IMR-90 (cell line): ENCODE measurements around the gene TNS2. TPM values are rescaled to one million over a fixed set of nuclear protein-coding genes. Genes with fewer than 3 reads are reported as not detected.

Experiments
- ATAC-seq: fragments of 200-7000 bp; cut with Tn5 transposase; 2 replicates; pipeline ENCODE4 v1.9.1; 2020; ENCODE audit warnings: low read depth, mild to moderate bottlenecking, moderate library complexity
- BruUV-seq: library from RNA; stranded (reverse); fragments of 400-500 nt; replicated peaks from 2 replicates; lab custom pipeline; 2021; lab: Mats Ljungman, UMichigan
- CTCF ChIA-PET: fragments of 300-600 bp; formaldehyde crosslinking; extraction: SDS; loops from one replicate; lab custom pipeline; 2021; ENCODE audit warnings: antibody characterized with exemption; lab: Yijun Ruan, JAX
- POLR2A ChIA-PET: fragments of 300-600 bp; sonication (Branson Sonifier 250); formaldehyde crosslinking; loops from one replicate; lab custom pipeline; 2022; ENCODE audit warnings: antibody characterized with exemption; ENCODE audit not compliant: unreplicated experiment; lab: Charles Lee
- DNase-seq: peaks from one replicate; pipeline ENCODE4 v3.0.0; 2013
- H2AFZ ChIP-seq: replicated peaks from 2 replicates; pipeline ENCODE3; 2013; ENCODE audit warnings: low read length, mild to moderate bottlenecking; ENCODE audit not compliant: poor library complexity
- H2AK5ac ChIP-seq: 2 replicates; pipeline ENCODE4 v1.6.1; 2013; ENCODE audit warnings: low read depth, low read length, inconsistent platforms
- H2AK9ac ChIP-seq: replicated peaks from 2 replicates; pipeline ENCODE3; 2013; ENCODE audit warnings: mild to moderate bottlenecking, low read depth, low read length, moderate library complexity; ENCODE audit not compliant: poor library complexity
- H2BK120ac ChIP-seq: 2 replicates; pipeline ENCODE4 v1.6.1; 2013; ENCODE audit warnings: low read depth, low read length, inconsistent platforms
- H2BK15ac ChIP-seq: 3 replicates; pipeline ENCODE4 v1.6.1; 2013; ENCODE audit warnings: low read depth, low read length, inconsistent platforms
- H2BK20ac ChIP-seq: 2 replicates; pipeline ENCODE4 v1.6.1; 2013; ENCODE audit warnings: low read depth, mild to moderate bottlenecking, inconsistent platforms, low read length, moderate library complexity
- H2BK5ac ChIP-seq: 2 replicates; pipeline ENCODE4 v1.6.1; 2013; ENCODE audit warnings: mild to moderate bottlenecking, low read depth, low read length, inconsistent platforms; ENCODE audit not compliant: poor library complexity, severe bottlenecking
- H3K14ac ChIP-seq: replicated peaks from 2 replicates; pipeline ENCODE4 v1.6.1; 2013; ENCODE audit warnings: low read depth, low read length, inconsistent platforms
- H3K18ac ChIP-seq: 2 replicates; pipeline ENCODE4 v1.6.1; 2013; ENCODE audit warnings: low read depth, low read length, control low read depth
- H3K23ac ChIP-seq: 2 replicates; pipeline ENCODE4 v1.6.1; 2013; ENCODE audit warnings: low read depth, low read length, inconsistent platforms
- H3K27ac ChIP-seq: 2 replicates; pipeline ENCODE4 v1.5.1; 2013; ENCODE audit warnings: mild to moderate bottlenecking, control low read depth, low read length; ENCODE audit not compliant: insufficient read depth
- H3K27me3 ChIP-seq: 2 replicates; pipeline ENCODE4 v1.6.1; 2013; ENCODE audit warnings: low read length; ENCODE audit not compliant: control insufficient read depth, insufficient read depth
- H3K36me3 ChIP-seq: 2 replicates; pipeline ENCODE4 v1.6.1; 2013; ENCODE audit warnings: low read length, mixed read lengths; ENCODE audit not compliant: control insufficient read depth, insufficient read depth
- H3K4ac ChIP-seq: 2 replicates; pipeline ENCODE4 v1.6.1; 2013; ENCODE audit warnings: low read depth, low read length, inconsistent platforms
- H3K4me1 ChIP-seq: 2 replicates; pipeline ENCODE4 v1.6.1; 2013; ENCODE audit warnings: low read length, mixed read lengths; ENCODE audit not compliant: control insufficient read depth, insufficient read depth
- H3K4me2 ChIP-seq: 2 replicates; pipeline ENCODE4 v1.6.1; 2013; ENCODE audit warnings: low read depth, mild to moderate bottlenecking, control low read depth, low read length, moderate library complexity
- H3K4me3 ChIP-seq: 2 replicates; pipeline ENCODE4 v1.5.1; 2013; ENCODE audit warnings: low read depth, mild to moderate bottlenecking, control low read depth, low read length, moderate library complexity; ENCODE audit not compliant: insufficient read depth
- H3K56ac ChIP-seq: 2 replicates; pipeline ENCODE4 v1.6.1; 2013; ENCODE audit warnings: low read length, inconsistent platforms; ENCODE audit not compliant: insufficient read depth; ENCODE audit errors: extremely low read depth
- H3K79me1 ChIP-seq, 2 experiments: 2 replicates each; pipeline ENCODE4 v1.6.1; 2013; ENCODE audit warnings: low read length in 2 of 2, inconsistent platforms in 1 of 2, low read depth in 1 of 2
- H3K9ac ChIP-seq: 2 replicates; pipeline ENCODE4 v1.6.1; 2013; ENCODE audit warnings: low read depth, low read length, control low read depth
- H3K9me1 ChIP-seq: 2 replicates; pipeline ENCODE4 v1.6.1; 2013; ENCODE audit warnings: low read length, inconsistent platforms; ENCODE audit not compliant: insufficient read depth
- H3K9me3 ChIP-seq: 2 replicates; pipeline ENCODE4 v1.6.1; 2013; ENCODE audit warnings: low read length; ENCODE audit not compliant: control insufficient read depth, insufficient read depth
- H4K20me1 ChIP-seq: 2 replicates; pipeline ENCODE4 v1.6.1; 2013; ENCODE audit warnings: low read length, inconsistent platforms; ENCODE audit not compliant: insufficient read depth
- H4K5ac ChIP-seq: 2 replicates; pipeline ENCODE4 v1.6.1; 2013; ENCODE audit warnings: mild to moderate bottlenecking, low read depth, low read length, control low read depth
- H4K8ac ChIP-seq, 2 experiments: 2 replicates each; pipeline ENCODE4 v1.6.1; 2013; ENCODE audit warnings: low read depth in 2 of 2, low read length in 2 of 2, control low read depth in 1 of 2, inconsistent platforms in 1 of 2
- H4K91ac ChIP-seq: 2 replicates; pipeline ENCODE4 v1.6.1; 2013; ENCODE audit warnings: low read depth, low read length, inconsistent platforms; ENCODE audit not compliant: insufficient read depth
- CEBPB ChIP-seq: IDR thresholded peaks from 2 replicates; pipeline ENCODE4 v1.6.1; 2012; ENCODE audit warnings: low read depth, low read length, improper control_type of control experiment
- CHD1 ChIP-seq: IDR thresholded peaks from 2 replicates; pipeline ENCODE4 v1.6.1; 2012; ENCODE audit warnings: low read depth, low read length, improper control_type of control experiment
- FOS ChIP-seq: fragments of 150-350 bp; IDR thresholded peaks from 2 replicates; pipeline ENCODE4 v1.6.1; 2016; ENCODE audit warnings: low read depth, low read length
- MAFK ChIP-seq: IDR thresholded peaks from 2 replicates; pipeline ENCODE4 v1.6.1; 2012; ENCODE audit warnings: low read depth, low read length, improper control_type of control experiment
- MAZ ChIP-seq: IDR thresholded peaks from 2 replicates; pipeline ENCODE4 v1.6.1; 2012; ENCODE audit warnings: low read depth, mild to moderate bottlenecking, low read length, improper control_type of control experiment, moderate library complexity, borderline replicate concordance
- MXI1 ChIP-seq: IDR thresholded peaks from 2 replicates; pipeline ENCODE4 v1.6.1; 2012; ENCODE audit warnings: low read depth, mild to moderate bottlenecking, low read length, moderate library complexity, borderline replicate concordance
- NFE2L2 ChIP-seq: fragments of 150-350 bp; IDR thresholded peaks from 2 replicates; pipeline ENCODE4 v1.6.1; 2016; ENCODE audit warnings: low read depth, mild to moderate bottlenecking, low read length
- RAD21 ChIP-seq: IDR thresholded peaks from 2 replicates; pipeline ENCODE4 v1.6.1; 2012; ENCODE audit warnings: low read length, improper control_type of control experiment
- RCOR1 ChIP-seq: IDR thresholded peaks from 2 replicates; pipeline ENCODE4 v1.6.1; 2012; ENCODE audit warnings: mild to moderate bottlenecking, low read length, improper control_type of control experiment; ENCODE audit not compliant: insufficient replicate concordance
- RFX5 ChIP-seq: IDR thresholded peaks from 2 replicates; pipeline ENCODE4 v1.8.0; 2012; ENCODE audit warnings: low read depth, mild to moderate bottlenecking, low read length, moderate library complexity
- SMC3 ChIP-seq: fragments of 150-350 bp; IDR thresholded peaks from 2 replicates; pipeline ENCODE4 v1.6.1; 2016; ENCODE audit warnings: low read depth, mild to moderate bottlenecking, antibody characterized with exemption, low read length, moderate library complexity
- WGBS, 2 experiments: methylation state at CpG; one replicate each; pipeline versions ENCODE4 v1.1.5 to v1.1.7; 2013; ENCODE audit warnings: missing lambda C conversion rate in 2 of 2; ENCODE audit not compliant: insufficient read length in 1 of 2; ENCODE audit errors: extremely low coverage in 2 of 2; 5-methylcytosine and 5-hydroxymethylcytosine counted together
- dilution Hi-C: fragments of 300-500 bp; cut with HindIII; formaldehyde crosslinking; loops from one replicate; pipeline ENCODE4 v1.14.3; 2018; ENCODE audit warnings: low sequenced_read_pairs; ENCODE audit not compliant: unreplicated experiment
- in situ Hi-C: fragments of 300-500 bp; cut with MboI; formaldehyde crosslinking; loops from 3 replicates; pipeline ENCODE4 v1.14.3; 2019; ENCODE audit warnings: low sequenced_read_pairs, inconsistent platforms, mixed read lengths
- intact Hi-C: fragments of 100-400 bp; cut with micrococcal nuclease; formaldehyde crosslinking; loops from 2 replicates; pipeline ENCODE4 v1.10.0; 2022
- polyA plus RNA-seq, 3 experiments: library from polyadenylated mRNA; depleted of rRNA; stranded (reverse); fragments of >200 nt; gene quantifications; 2 replicates each; pipeline ENCODE4 v1.2.3, GENCODE V29; 2012; ENCODE audit warnings: low replicate concordance in 1 of 3
- total RNA-seq: library from RNA; depleted of rRNA; stranded (reverse); fragments of >200 nt; gene quantifications from 2 replicates; pipeline ENCODE4 v1.2.3, GENCODE V29; 2012
- TF ChIP-seq, protein P1 (sequence below): fragments of 150-350 bp; IDR thresholded peaks from 2 replicates; pipeline ENCODE4 v1.6.1; 2016; ENCODE audit warnings: low read depth, mild to moderate bottlenecking, low read length, moderate library complexity, borderline replicate concordance
- TF ChIP-seq, protein P2 (sequence below): fragments of 150-350 bp; IDR thresholded peaks from 2 replicates; pipeline ENCODE4 v1.6.1; 2017; ENCODE audit warnings: mild to moderate bottlenecking, antibody characterized with exemption, low read length, low read depth

The TNS2 gene
- total and polyA plus RNA-seq, 2 of the 4 experiments (the other 2 are of a cell fraction) = 10.4 to 67.2 TPM

DNA sequence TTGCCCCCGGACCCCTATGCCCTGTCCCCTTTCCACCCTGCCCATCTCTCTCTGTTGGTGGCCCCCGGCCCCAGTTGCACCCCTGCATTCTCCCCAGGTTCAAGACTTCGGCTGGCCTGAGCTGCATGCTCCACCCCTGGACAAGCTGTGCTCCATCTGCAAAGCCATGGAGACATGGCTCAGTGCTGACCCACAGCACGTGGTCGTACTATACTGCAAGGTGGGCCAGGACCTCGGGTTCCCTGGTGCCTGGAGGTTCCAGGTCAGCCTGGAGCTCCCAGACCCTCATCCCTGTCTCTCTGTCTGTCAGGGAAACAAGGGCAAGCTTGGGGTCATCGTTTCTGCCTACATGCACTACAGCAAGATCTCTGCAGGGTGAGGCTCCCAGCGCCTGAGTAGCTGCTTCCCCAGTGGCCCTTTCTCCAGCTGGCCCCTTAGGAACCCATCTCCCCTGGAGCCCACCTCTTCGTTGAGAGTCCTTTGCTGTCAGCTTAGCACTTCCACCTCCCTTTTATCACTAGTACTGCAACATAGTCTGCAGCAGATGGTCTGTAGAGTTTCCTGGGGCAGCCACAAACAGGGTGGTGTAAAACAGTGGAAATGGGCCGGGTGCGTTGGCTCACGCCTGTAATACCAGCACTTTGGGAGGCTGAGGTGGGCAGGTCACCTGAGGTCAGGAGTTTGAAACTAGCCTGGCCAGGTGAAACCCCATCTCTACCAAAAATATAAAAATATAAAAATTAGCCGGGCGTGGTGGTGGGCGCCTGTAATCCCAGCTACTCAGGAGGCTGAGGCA lies 5.8 kb downstream of the TNS2 start (continued):
- TF ChIP-seq MXI1 = no peak

DNA sequence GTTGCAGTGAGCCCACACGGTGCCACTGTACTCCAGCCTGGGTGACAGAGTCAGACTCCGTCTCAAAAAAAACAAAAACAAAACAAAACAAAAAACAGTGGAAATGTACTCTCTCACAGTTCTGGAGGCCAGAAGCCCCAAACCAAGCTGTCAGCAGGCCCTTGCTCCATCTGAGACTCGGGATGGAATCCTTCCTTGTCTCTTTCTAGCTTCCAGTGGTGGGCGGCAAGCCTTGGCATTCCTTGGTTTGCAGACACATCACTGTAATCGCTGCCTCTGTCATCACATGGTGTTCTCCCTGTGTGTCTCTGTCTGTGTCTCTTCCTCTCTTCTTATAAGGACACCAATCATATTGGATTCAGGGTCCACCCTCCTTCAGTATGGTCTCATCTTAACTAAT lies 6.4 kb downstream of the TNS2 start:
- Histone ChIP-seq H3K4ac (no peak overlapping the region), H2BK120ac (no peak overlapping the region), H4K5ac (no peak overlapping the region), H4K91ac (no peak overlapping the region), H3K27me3 (no peaks in the 10 kb centered on the region), H2BK15ac (no peak overlapping the region), H3K9me1 (peaks cover 21% of the 10 kb centered on the region), H2AFZ (no peak overlapping the region), H3K27ac (no peak overlapping the region), H3K9ac (no peak overlapping the region), H3K14ac (no peak overlapping the region), H3K56ac (no peak overlapping the region), H2BK20ac (no peak overlapping the region), H3K79me1 (peaks cover 0 to 48% of the 10 kb centered on the region in 2 experiments; a peak in 3 of 4 replicates), H2AK9ac (no peak overlapping the region), H4K8ac (no peak overlapping the region), H3K9me3 (no peaks in the 10 kb centered on the region), H3K4me2 (no peak overlapping the region), H4K20me1 (peaks cover 11% of the 10 kb centered on the region), H3K36me3 (peaks cover 72% of the 10 kb centered on the region), H3K4me1 (peaks cover 28% of the 10 kb centered on the region), H2BK5ac (no peak overlapping the region), H2AK5ac (no peak overlapping the region), H3K23ac (no peak overlapping the region), H3K4me3 (no peak overlapping the region), H3K18ac (no peak overlapping the region)
- ATAC-seq = no peak
- POLR2A ChIA-PET = no interaction called here
- CTCF ChIA-PET = no interaction called here
- BruUV-seq = no TSS peak
- DNase-seq = no peak
- in situ Hi-C loops (no loop called here), dilution Hi-C loops (no loop called here), intact Hi-C loops (no loop called here)
- WGBS, 2 experiments = no CpG with 5 or more reads among the region's 5 CpGs
- no peak for TF ChIP-seq CEBPB
- no peak for TF ChIP-seq MXI1
- no peak for TF ChIP-seq CHD1
- TF ChIP-seq, protein P1, sequence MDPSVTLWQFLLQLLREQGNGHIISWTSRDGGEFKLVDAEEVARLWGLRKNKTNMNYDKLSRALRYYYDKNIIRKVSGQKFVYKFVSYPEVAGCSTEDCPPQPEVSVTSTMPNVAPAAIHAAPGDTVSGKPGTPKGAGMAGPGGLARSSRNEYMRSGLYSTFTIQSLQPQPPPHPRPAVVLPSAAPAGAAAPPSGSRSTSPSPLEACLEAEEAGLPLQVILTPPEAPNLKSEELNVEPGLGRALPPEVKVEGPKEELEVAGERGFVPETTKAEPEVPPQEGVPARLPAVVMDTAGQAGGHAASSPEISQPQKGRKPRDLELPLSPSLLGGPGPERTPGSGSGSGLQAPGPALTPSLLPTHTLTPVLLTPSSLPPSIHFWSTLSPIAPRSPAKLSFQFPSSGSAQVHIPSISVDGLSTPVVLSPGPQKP = no peak
- no peak for TF ChIP-seq RAD21
- no peak for TF ChIP-seq RFX5
- no peak for TF ChIP-seq FOS
- no peak for TF ChIP-seq MAZ
- no peak for TF ChIP-seq SMC3
- TF ChIP-seq NFE2L2 = no peak
- TF ChIP-seq, protein P2, sequence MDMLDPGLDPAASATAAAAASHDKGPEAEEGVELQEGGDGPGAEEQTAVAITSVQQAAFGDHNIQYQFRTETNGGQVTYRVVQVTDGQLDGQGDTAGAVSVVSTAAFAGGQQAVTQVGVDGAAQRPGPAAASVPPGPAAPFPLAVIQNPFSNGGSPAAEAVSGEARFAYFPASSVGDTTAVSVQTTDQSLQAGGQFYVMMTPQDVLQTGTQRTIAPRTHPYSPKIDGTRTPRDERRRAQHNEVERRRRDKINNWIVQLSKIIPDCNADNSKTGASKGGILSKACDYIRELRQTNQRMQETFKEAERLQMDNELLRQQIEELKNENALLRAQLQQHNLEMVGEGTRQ = no peak
- TF ChIP-seq MAFK = no peak
- TF ChIP-seq RCOR1 = no peak
